Measurements from ENCODE around the gene ZNF219.

Gene ZNF219

GRCh38 chr14:21077672-21078071 is 20.8 kb downstream of the ZNF219 start:
- in situ Hi-C loops (cut with MboI; ENCODE audit: low sequenced_read_pairs, unreplicated experiment) = no loop called here

GRCh38 chr14:21075719-21076437 is 22.6 kb downstream of the ZNF219 start:
- in situ Hi-C loops (cut with MboI; ENCODE audit: low sequenced_read_pairs, unreplicated experiment) = no loop called here
- no peak for TF ChIP-seq CTCF (IDR thresholded peaks at IDR 0.05; ENCODE audit: borderline replicate concordance, control extremely low read depth, extremely low read depth, insufficient read depth, missing control alignments)
- no peak for DNase-seq (ENCODE audit: low spot score)

More at GRCh38 chr14:21077672-21078071, 20.8 kb downstream of the ZNF219 start:
- DNase-seq (ENCODE audit: low spot score) = peak; percentile 21
- no peak for TF ChIP-seq CTCF (IDR thresholded peaks at IDR 0.05; ENCODE audit: borderline replicate concordance, control extremely low read depth, extremely low read depth, insufficient read depth, missing control alignments)

GRCh38 chr14:21074398-21075272 is 23.8 kb downstream of the ZNF219 start:
- peak; percentile 24 for DNase-seq (ENCODE audit: low spot score)
- no peak for TF ChIP-seq CTCF (IDR thresholded peaks at IDR 0.05; ENCODE audit: borderline replicate concordance, control extremely low read depth, extremely low read depth, insufficient read depth, missing control alignments)
- in situ Hi-C loops (cut with MboI; ENCODE audit: low sequenced_read_pairs, unreplicated experiment) = no loop called here

GRCh38 chr14:21073921-21074320 is 24.5 kb downstream of the ZNF219 start:
- TF ChIP-seq CTCF (IDR thresholded peaks at IDR 0.05; ENCODE audit: borderline replicate concordance, control extremely low read depth, extremely low read depth, insufficient read depth, missing control alignments) = no peak
- DNase-seq (ENCODE audit: low spot score) = peak; percentile 24
- in situ Hi-C loops (cut with MboI; ENCODE audit: low sequenced_read_pairs, unreplicated experiment) = no loop called here

GRCh38 chr14:21072781-21073339 is 25.6 kb downstream of the ZNF219 start:
- no peak for TF ChIP-seq CTCF (IDR thresholded peaks at IDR 0.05; ENCODE audit: borderline replicate concordance, control extremely low read depth, extremely low read depth, insufficient read depth, missing control alignments)
- in situ Hi-C loops (cut with MboI; ENCODE audit: low sequenced_read_pairs, unreplicated experiment) = no loop called here
- peak; percentile 28 for DNase-seq (ENCODE audit: low spot score)

GRCh38 chr14:21072031-21072473 is 26.4 kb downstream of the ZNF219 start:
- in situ Hi-C loops (cut with MboI; ENCODE audit: low sequenced_read_pairs, unreplicated experiment) = no loop called here
- DNase-seq (ENCODE audit: low spot score) = peak; percentile 32
- no peak for TF ChIP-seq CTCF (IDR thresholded peaks at IDR 0.05; ENCODE audit: borderline replicate concordance, control extremely low read depth, extremely low read depth, insufficient read depth, missing control alignments)

Measured in GM13976 (cell line).